Activated naive CD4-positive, alpha-beta T cell treated with anti-CD3 and anti-CD28 coated beads, Interleukin-2, amount 50 U/mL, for 16 hours (primary cell): ENCODE results near the gene CUTA.
"Not testable (repeated sequence)": the region's sequence is repeated elsewhere in the genome, so short reads cannot be mapped to it uniquely, and the experiment has no call there.

Experiments used
- DNase-seq: peaks from one replicate; pipeline ENCODE4 v3.0.0-alpha.2; 2020

The CUTA gene

GRCh38 chr6:33420491-33421343 is 2.8 kb upstream of the CUTA start:
- DNase-seq = no peak

DNA sequence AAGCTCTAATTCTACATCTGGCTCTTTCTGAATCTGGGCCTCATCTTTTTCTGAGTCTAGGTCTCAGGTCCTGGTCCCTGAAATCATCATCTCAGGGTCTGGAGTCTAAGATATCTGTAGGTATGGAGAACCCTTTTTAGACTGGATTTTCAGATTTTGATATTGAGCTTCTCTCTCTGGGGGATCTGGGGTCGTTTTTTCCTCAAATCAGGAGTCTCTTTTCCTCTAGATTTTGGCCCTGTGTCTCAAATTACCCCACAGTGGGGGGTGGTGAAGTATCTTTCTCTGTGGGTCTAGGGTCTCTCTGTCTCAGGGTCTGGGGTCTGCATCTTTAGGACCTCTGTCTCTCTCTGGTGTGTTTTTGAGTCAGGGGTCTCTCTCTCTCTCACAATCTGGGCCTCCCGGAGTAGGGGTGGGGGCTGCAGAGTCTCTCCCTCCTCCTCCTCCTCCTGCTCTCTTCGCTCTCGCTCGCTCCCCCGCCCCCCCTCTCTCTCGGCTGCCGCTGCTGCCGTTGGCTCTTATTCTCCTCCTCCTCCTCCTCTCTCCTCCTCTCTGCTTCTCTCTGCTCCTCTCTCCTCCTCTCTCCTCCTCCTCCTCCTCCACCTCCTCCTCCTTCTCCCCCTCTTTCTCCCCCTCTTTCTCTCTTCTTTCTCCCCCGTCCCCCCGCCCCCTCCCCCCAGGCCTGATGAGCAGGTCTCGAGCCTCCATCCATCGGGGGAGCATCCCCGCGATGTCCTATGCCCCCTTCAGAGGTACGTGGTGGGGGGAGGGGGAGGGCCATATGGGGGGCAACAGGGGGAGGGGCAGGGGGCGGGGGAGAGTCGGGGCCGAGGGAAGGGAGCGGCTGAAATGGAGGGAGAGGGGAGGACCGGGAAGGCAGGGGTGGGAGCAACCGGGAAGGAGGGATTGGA is 1.9 kb upstream of the CUTA start, which contains the start of gene SYNGAP1:
Gene SYNGAP1 (plus strand): TSS at position 486 of the 911 bp plus-strand sequence. CDS start 200 bp downstream, at position 686.
- DNase-seq = peak; percentile 68

DNA sequence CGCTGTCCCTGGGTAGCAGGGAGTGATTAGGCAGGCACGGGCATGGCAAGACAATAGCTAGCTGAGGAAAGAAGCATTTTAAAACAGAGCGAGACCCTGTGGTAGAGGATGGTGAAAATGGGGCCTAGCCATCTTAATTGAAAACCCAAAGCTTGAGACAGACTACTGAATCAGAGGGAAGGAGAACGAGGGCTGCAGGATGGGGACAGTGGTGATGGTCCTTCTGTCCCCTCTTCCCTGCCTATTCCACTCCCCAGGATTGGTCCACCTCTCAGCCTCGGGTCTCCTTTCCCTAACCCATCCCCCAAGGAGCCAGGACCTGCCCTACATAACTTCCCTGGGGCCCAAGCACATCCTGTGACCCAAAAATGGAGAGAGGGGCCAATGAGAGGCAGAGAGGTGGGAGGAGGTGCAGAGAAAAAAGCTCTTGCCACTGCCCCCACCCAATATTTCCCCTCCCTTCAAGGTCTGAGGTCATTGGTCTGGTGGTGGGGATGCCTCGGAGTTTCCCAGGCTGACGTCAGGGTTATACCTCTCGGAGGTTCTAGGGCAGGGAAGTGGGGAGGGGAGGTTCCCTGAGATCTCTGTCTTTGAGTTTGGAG is 884 bp upstream of the CUTA start:
- DNase-seq = no peak

DNA sequence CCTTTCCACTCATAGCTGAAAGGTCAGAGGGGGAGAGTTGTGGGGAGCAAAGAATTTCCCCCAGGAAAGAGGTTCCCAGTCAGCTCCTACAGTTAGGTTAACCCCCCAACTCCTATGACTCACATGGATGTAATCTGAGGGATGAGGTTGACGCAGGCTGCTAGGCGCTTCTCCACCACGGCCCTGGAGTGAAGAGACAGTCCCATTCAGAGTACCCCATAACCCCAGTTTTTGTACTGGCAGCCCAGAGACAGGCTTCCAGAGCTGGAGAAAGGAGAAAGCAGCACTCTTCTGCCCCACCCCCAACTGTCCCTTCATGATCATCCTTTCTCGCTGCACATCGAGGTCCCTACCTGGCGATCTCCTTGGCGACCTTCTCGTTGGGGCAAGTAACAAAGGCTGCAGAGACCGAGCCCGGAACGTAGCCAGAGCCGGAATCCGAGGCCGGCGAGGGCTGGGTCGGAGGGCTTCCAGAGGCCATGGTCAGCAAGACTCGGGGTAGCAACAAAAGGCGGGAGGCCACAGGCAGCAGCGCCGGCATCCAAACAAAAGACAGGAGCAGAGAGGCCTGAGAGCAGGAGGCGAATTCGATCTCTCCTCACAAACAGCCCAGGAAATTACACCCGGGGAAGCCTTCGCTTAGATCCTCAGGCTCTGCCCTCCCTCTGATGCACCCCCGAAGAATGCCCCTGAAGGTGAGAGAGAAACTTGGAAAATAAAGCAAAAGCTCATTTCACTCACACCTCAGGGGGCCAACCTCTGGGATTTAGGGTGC is 592 bp downstream of the CUTA start:
- DNase-seq = no peak

GRCh38 chr6:33416386-33417127 is 1.4 kb downstream of the CUTA start:
- DNase-seq = peak; percentile 33

DNA sequence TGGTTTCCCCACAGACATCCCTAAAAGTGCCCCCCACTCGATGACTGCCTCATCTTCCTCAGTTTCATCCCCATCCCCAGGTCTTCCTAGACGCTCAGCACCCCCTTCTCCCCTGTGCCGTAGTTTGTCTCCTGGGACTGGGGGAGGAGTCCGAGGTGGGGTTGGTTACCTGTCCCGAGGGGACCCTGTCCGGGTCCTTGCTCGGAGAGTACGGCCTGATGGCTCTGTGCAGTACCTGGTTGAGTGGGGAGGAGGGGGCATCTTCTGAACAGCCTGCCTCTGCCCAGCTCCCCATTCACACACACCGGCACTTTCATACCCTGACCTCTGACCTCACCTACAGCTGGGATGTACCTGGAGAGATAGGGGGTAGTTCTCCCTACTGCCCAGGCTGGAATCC is 2.1 kb downstream of the CUTA start:
- DNase-seq = no peak

DNA sequence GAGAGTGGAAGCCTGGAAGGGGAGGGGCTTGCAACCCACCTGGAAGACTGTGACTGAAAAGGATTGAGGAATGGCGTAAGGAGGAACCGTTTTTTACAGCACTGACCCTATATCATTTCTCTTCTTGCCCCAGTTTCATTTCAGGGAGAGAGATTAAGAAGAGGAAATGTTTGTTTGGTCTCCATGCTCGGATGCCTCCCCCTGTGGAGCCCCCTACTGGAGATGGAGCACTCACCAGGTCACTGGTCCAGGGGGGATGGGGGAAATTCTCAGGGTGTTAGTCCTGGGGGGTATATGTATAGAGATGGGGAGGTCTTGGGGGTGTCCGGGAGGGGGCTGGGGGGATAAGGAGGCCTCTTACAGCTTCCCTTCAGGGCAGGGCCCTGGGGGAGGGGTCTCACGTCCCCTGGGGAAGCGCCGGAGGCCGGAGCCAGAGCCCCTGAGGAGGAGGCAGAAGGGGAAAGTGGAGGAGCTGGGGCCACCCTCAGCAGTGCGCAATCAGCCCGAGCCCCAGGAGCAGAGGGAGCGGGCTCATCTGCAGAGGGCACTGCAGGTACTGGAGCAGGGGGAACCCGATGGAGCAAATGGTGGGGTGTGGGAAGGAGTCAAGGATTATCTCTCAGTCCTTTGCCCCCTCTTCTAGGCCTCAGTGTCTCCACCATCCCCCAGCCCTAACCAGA is 3.2 kb downstream of the CUTA start:
- DNase-seq = no peak

DNA sequence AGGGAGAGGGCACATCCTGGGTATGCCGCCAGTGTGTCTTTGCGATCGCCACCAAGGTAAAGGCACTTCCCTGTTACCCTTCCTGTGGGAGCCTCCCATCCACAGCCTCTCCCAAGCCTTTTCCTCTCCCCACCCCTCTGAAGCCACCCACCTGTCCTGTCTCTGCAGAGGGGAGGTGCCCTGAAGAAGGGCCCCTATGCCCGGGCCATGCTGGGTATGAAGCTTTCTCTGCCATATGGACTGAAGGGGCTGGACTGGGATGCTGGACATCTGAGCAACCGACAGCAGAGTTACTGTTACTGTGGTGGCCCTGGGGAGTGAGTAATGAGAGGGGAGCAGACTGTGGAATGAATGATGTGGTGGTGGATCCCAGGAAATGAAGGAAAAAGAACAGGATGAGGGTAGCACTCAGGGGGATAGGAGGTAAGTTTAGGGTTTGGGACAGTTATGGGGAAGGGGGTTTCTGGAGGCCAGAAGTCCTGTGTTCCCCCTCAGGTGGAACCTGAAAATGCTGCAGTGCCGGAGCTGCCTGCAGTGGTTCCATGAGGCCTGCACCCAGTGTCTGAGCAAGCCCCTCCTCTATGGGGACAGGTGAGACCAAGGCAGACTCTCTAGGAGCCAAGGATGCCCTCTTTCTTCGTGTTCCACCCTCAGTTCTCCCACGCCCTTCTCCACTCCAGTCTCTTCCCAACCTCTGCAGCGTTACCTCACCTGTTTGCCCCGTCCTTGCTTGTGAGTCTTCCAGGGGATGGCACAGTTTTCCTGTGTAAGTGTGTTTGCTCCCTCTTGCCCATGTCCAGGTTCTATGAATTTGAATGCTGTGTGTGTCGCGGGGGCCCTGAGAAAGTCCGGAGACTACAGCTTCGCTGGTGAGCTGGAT is 4.4 kb downstream of the CUTA start:
- no peak for DNase-seq

DNA sequence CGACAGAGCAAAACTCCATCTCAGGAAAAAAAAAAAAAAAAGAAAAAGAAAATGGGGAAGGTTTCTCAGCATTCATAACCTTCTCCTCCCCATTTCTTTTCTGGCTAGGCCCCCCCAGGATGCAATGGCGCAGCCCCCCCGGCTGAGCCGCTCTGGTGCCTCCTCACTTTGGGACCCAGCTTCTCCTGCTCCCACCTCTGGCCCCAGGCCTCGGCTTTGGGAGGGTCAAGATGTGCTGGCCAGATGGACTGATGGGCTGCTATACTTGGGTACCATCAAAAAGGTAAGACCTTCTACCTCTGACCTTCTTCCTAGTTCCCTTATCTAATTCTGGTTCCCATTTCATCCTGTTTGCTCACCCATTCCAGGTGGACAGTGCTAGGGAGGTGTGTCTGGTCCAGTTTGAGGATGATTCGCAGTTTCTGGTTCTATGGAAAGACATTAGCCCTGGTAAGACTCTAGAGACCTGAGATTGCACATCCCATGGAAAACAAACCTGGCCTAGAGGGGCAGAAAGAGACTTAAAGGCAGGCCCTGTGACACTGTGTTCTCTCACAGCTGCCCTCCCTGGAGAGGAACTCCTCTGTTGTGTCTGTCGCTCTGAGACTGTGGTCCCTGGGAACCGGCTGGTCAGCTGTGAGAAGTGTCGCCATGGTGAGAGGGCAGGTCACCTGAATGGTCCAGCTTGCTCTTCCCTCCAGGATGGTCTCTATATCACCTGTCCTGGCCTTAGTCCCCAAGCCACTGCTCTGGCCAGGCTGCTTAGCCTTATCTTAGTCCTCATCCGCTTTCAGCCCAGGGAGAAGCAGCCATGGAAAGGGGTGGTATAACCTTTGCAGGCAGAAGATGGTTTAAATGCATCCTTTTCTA is 5.5 kb downstream of the CUTA start:
- DNase-seq = no peak

GRCh38 chr6:33411632-33412005 is 6.3 kb downstream of the CUTA start:
- no peak for DNase-seq

GRCh38 chr6:33410711-33411631 is 6.9 kb downstream of the CUTA start, which contains the start of gene PHF1:
Gene PHF1 (plus strand): TSS chr6:33411014. CDS start chr6:33412264, 1,250 bp downstream.
- DNase-seq = peak; percentile 73

DNA sequence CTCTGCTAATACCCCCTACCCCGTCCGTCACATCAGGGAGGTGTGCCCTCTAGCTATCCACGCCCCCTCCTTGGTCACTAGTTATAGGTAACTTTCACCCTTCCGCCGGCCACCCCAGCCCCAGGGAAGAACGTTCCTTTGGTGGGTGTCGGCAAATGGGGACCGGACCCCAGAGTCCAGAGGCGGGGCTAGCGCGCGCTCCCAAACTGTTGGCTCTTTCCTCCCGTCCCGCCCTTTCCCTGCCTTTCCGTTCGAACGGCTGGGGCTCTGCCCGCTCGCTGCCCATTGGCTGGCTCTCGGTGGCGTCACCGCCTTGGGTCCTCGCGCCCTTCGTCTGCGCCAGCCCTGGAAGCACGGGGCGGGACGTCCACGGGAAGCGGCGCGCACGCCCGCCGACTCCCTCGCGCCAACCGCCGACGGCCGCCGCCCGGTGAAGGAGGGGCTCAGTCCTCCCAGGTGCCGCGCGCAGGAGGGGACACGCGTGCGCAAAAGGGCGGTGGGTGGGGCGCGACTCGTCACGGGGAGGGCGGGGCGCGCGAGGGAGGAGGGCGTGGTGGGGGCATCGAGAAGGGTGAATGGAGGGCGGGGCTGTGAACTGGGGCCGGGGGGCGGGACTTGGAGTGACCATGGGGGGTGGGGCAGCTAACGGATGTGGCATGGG is 7.7 kb downstream of the CUTA start:
- peak; percentile 96 for DNase-seq

DNA sequence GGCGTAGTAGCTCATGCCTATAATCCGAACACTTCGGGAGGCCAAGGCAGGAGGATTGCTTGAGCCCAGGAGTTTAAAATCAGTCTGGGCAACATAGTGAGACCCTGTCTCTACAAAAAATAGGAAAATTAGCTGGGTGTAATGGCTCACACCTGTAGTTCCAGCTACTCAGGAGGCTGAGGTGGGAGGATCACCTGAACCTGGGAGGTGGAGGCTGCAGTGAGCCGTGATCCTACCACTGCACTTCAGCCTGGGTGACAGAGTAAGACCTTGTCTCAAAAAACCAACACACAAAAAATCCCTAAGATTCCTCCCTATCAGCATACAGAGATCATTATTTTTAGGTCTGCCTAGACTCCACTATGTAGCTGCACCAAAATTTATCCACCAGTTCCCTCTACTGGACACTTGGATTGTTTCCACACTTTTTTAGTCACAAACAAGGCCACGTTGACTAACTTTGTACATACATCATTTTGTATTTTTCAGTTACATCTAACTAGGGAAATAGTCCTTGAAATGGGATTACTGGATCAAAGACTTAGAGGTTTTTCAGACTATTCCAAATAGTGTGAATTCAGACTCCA is 10.7 kb downstream of the CUTA start:
- DNase-seq = no peak

DNA sequence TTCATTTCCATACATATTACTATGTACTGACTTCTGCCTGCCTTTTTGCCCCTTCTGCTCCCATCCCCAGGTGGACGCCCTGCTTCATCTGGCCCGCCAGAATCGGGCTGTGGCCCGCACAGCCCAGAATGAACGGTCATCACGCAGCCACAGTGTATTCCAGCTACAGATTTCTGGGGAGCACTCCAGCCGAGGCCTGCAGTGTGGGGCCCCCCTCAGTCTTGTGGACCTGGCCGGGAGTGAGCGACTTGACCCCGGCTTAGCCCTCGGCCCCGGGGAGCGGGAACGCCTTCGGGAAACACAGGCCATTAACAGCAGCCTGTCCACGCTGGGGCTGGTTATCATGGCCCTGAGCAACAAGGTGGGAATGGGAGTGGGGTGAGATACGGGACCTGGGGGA is 11.8 kb downstream of the CUTA start:
- DNase-seq = no peak

GRCh38 chr6:33405386-33405940 is 12.4 kb downstream of the CUTA start:
- no peak for DNase-seq

GRCh38 chr6:33404884-33405283 is 13.0 kb downstream of the CUTA start:
- DNase-seq = no peak

DNA sequence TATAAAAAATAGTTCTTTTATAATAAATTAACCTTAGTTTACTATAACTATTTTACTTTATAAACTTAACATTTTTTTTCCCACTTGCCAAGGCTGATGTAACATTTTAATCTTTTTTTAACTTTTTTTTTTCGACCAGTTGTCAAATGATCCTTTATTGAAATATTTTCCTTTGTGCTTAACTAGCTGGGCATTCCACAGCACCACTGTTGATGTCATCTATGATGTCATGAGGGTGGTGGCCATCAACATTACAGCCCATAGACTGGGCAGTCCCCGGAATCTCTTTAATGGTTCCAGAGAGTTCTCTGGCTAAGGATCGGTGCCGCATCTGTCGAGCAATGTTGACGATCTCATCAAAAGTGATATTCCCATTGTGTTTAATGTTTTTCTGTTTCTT is 18.0 kb downstream of the CUTA start:
- not testable (repeated sequence) for DNase-seq
